Gastroesophageal sphincter (tissue), 3 donors: ENCODE measurements around the gene ZNF182.

Experiments used
- EP300 ChIP-seq: sonication (generic); formaldehyde crosslinking; IDR thresholded peaks from one replicate; pipeline ENCODE4 v1.6.1; 2017; ENCODE audit warnings: antibody characterized with exemption, mild to moderate bottlenecking
- POLR2AphosphoS5 ChIP-seq: sonication (generic); formaldehyde crosslinking; IDR thresholded peaks from one replicate; pipeline ENCODE4 v1.6.1; 2017; ENCODE audit warnings: antibody characterized with exemption
- TF ChIP-seq, protein P1 (sequence below), 4 experiments: fragments of 200-600 bp in 2 of 4; fragments of 450-650 bp in 2 of 4; sonication (generic) in 1 of 4; IDR thresholded peaks; one replicate each; pipeline ENCODE4 v1.5.1; 2017 to 2019; ENCODE audit warnings: antibody characterized with exemption in 4 of 4, mild to moderate bottlenecking in 2 of 4, moderate library complexity in 2 of 4

- TF ChIP-seq, protein P1, sequence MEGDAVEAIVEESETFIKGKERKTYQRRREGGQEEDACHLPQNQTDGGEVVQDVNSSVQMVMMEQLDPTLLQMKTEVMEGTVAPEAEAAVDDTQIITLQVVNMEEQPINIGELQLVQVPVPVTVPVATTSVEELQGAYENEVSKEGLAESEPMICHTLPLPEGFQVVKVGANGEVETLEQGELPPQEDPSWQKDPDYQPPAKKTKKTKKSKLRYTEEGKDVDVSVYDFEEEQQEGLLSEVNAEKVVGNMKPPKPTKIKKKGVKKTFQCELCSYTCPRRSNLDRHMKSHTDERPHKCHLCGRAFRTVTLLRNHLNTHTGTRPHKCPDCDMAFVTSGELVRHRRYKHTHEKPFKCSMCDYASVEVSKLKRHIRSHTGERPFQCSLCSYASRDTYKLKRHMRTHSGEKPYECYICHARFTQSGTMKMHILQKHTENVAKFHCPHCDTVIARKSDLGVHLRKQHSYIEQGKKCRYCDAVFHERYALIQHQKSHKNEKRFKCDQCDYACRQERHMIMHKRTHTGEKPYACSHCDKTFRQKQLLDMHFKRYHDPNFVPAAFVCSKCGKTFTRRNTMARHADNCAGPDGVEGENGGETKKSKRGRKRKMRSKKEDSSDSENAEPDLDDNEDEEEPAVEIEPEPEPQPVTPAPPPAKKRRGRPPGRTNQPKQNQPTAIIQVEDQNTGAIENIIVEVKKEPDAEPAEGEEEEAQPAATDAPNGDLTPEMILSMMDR (IDR thresholded peaks at IDR 0.05): no peak
- TF ChIP-seq POLR2AphosphoS5 (no peak), EP300 (no peak)
Measured at GRCh38 chrX:48001260-48001659, 2.5 kb downstream of the ZNF182 start.
